Gastroesophageal sphincter (tissue), 4 donors: ENCODE measurements around the gene ALDH18A1. TPM values are rescaled to one million over a fixed set of nuclear protein-coding genes. Genes with fewer than 3 reads are reported as not detected.

Experiments
- ATAC-seq: fragments of 150-250 bp; one replicate; pipeline ENCODE4 v1.9.1; 2016; ENCODE audit warnings: mild to moderate bottlenecking, moderate library complexity
- H3K27ac ChIP-seq, 4 donors: fragments of 200-600 bp; sonication (generic) in 3 of 4; 1 replicate in 3 of 4; 2 replicates in 1 of 4; pipeline ENCODE4 v1.5.1; 2016 to 2019
- H3K27me3 ChIP-seq: fragments of 200-600 bp; sonication (generic); one replicate; pipeline ENCODE4 v1.5.1; 2019
- H3K36me3 ChIP-seq, 2 donors: fragments of 200-600 bp; sonication (generic); one replicate each; pipeline ENCODE4 v1.5.1; 2019; ENCODE audit warnings: control low read depth in 1 of 2
- H3K4me1 ChIP-seq, 3 donors: fragments of 200-600 bp; sonication (generic); 1 replicate in 2 of 3; 2 replicates in 1 of 3; pipeline ENCODE4 v1.5.1; 2016 to 2019; ENCODE audit warnings: control low read depth in 2 of 3
- H3K4me3 ChIP-seq, 2 donors: fragments of 200-600 bp; sonication (generic); one replicate each; pipeline ENCODE4 v1.5.1; 2019; ENCODE audit warnings: mild to moderate bottlenecking in 1 of 2, moderate library complexity in 1 of 2
- H3K9me3 ChIP-seq, 3 donors: fragments of 200-600 bp; sonication (generic); one replicate each; pipeline ENCODE4 v1.5.1; 2017 to 2019; ENCODE audit warnings: control low read depth in 2 of 3
- CTCF ChIP-seq, 4 experiments: fragments of 200-600 bp in 2 of 4; fragments of 450-650 bp in 2 of 4; sonication (generic) in 1 of 4; IDR thresholded peaks; one replicate each; pipeline ENCODE4 v1.5.1; 2017 to 2019; ENCODE audit warnings: antibody characterized with exemption in 4 of 4, mild to moderate bottlenecking in 2 of 4, moderate library complexity in 2 of 4
- EP300 ChIP-seq: sonication (generic); formaldehyde crosslinking; IDR thresholded peaks from one replicate; pipeline ENCODE4 v1.6.1; 2017; ENCODE audit warnings: antibody characterized with exemption, mild to moderate bottlenecking
- POLR2A ChIP-seq, 2 donors: fragments of 450-650 bp; IDR thresholded peaks; one replicate each; pipeline ENCODE4 v1.6.1; 2017; ENCODE audit warnings: antibody characterized with exemption in 2 of 2, mild to moderate bottlenecking in 2 of 2, moderate library complexity in 1 of 2
- POLR2AphosphoS5 ChIP-seq: sonication (generic); formaldehyde crosslinking; IDR thresholded peaks from one replicate; pipeline ENCODE4 v1.6.1; 2017; ENCODE audit warnings: antibody characterized with exemption
- WGBS, 2 donors: methylation state at CpG; one replicate each; pipeline ENCODE4 v1.1.5; 2018; ENCODE audit warnings: low coverage in 1 of 2; 5-methylcytosine and 5-hydroxymethylcytosine counted together
- total RNA-seq, 4 donors: library from RNA; depleted of rRNA; stranded (reverse); fragments of >200 nt; gene quantifications; one replicate each; pipeline ENCODE4 v1.1.0, GENCODE V29; 2016

ALDH18A1 gene
- total RNA-seq, 4 donors from 2014 or later: 19.1 to 32.9 (median 26.7) TPM

- no peak overlapping the region for H3K4me3 ChIP-seq
- no peaks in the 10 kb centered on the region for H3K27me3 ChIP-seq
- ATAC-seq: no peak
- H3K36me3 ChIP-seq: peaks cover 0 to 58% of the 10 kb centered on the region in 2 donors
- no peak overlapping the region for H3K27ac ChIP-seq
- WGBS, 2 donors: 75 to 78% methylated on average over 1 to 2 of the region's 2 CpGs
- no peaks in the 10 kb centered on the region for H3K9me3 ChIP-seq
- TF ChIP-seq EP300 (no peak), CTCF (IDR thresholded peaks at IDR 0.05) (no peak), POLR2AphosphoS5 (no peak), POLR2A (IDR thresholded peaks at IDR 0.05) (no peak)
- H3K4me1 ChIP-seq: peaks cover 0 to 9% (median under 1%) of the 10 kb centered on the region in 3 donors
These were observed 6.3 kb downstream of the ALDH18A1 start for GRCh38 chr10:95650232-95650631.

- Histone ChIP-seq H3K36me3 (peaks cover 0 to 63% of the 10 kb centered on the region in 2 donors), H3K4me3 (no peak overlapping the region), H3K4me1 (no peaks in the 10 kb centered on the region), H3K9me3 (no peaks in the 10 kb centered on the region), H3K27ac (no peak overlapping the region), H3K27me3 (no peaks in the 10 kb centered on the region)
- 100% methylated on average over 1 of the region's 1 CpG for whole genome bisulfite sequencing, 2 donors
- TF ChIP-seq POLR2A (IDR thresholded peaks at IDR 0.05): no peak
- TF ChIP-seq EP300: no peak
- no peak for TF ChIP-seq POLR2AphosphoS5
- TF ChIP-seq CTCF (IDR thresholded peaks at IDR 0.05): no peak
- ATAC-seq: no peak
These were observed 8.4 kb downstream of the ALDH18A1 start for GRCh38 chr10:95648138-95648537.

GRCh38 chr10:95646160-95646559 is 10.4 kb downstream of the ALDH18A1 start:
- Histone ChIP-seq H3K9me3 (no peaks in the 10 kb centered on the region), H3K36me3 (peaks cover 0 to 63% of the 10 kb centered on the region in 2 donors), H3K27me3 (no peaks in the 10 kb centered on the region), H3K4me3 (no peak overlapping the region), H3K4me1 (no peaks in the 10 kb centered on the region), H3K27ac (no peak overlapping the region)
- no peak for ATAC-seq
- 88% methylated on average over 1 of the region's 1 CpG; no CpG with 5 or more reads in 1 of the 2 donors for WGBS, 2 donors
- no peak for TF ChIP-seq POLR2AphosphoS5
- TF ChIP-seq POLR2A (IDR thresholded peaks at IDR 0.05): no peak
- TF ChIP-seq EP300: no peak
- no peak for TF ChIP-seq CTCF (IDR thresholded peaks at IDR 0.05)

GRCh38 chr10:95644901-95645300 is 11.6 kb downstream of the ALDH18A1 start:
- H3K4me1 ChIP-seq: no peaks in the 10 kb centered on the region
- peaks cover 0 to 65% of the 10 kb centered on the region in 2 donors for H3K36me3 ChIP-seq
- no peak for ATAC-seq
- H3K27me3 ChIP-seq: no peaks in the 10 kb centered on the region
- WGBS, 2 donors: 33 to 44% methylated on average over 1 of the region's 1 CpG
- TF ChIP-seq POLR2A (IDR thresholded peaks at IDR 0.05) (no peak), EP300 (no peak), CTCF (IDR thresholded peaks at IDR 0.05) (no peak), POLR2AphosphoS5 (no peak)
- H3K27ac ChIP-seq: no peak overlapping the region
- no peaks in the 10 kb centered on the region for H3K9me3 ChIP-seq
- H3K4me3 ChIP-seq: no peak overlapping the region

- H3K27me3 ChIP-seq: no peaks in the 10 kb centered on the region
- peaks cover 0 to 85% of the 10 kb centered on the region in 2 donors for H3K36me3 ChIP-seq
- WGBS, 2 donors: 100% methylated on average over 1 of the region's 1 CpG
- no peak overlapping the region for H3K4me3 ChIP-seq
- no peak for TF ChIP-seq POLR2A (IDR thresholded peaks at IDR 0.05)
- TF ChIP-seq EP300: no peak
- TF ChIP-seq POLR2AphosphoS5: no peak
- TF ChIP-seq CTCF (IDR thresholded peaks at IDR 0.05): no peak
- no peaks in the 10 kb centered on the region for H3K9me3 ChIP-seq
- no peaks in the 10 kb centered on the region for H3K4me1 ChIP-seq
- H3K27ac ChIP-seq: no peak overlapping the region
- no peak for ATAC-seq
These were observed 15.6 kb downstream of the ALDH18A1 start for GRCh38 chr10:95640891-95641315.
